ENCODE measurements around the gene PWP2.
"Not testable (repeated sequence)": the region's sequence is repeated elsewhere in the genome, so short reads cannot be mapped to it uniquely, and the experiment has no call there.

PWP2 gene

DNA sequence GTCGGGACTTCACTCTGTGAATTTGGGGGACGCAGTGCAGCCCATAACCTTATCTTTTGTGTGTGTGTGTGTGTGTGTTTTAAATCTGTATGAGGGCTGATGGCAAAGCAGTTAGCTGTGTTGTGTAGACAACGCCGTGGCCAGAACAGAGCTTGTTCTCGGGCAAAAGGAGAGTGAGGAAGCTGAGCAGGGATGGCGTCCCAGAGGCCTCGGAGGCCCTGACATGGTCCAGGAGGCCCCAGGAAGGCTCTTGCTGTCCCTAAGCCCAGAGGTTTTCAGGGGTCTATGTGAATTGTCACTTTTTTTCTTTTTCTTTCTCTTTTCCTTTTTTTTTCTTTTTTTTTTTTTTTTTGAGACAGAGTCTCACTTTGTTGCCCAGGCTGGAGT lies 50.9 kb downstream of the PWP2 start:
- intact Hi-C loops (cut with DNase I); DNase-seq: not testable (repeated sequence)

DNA sequence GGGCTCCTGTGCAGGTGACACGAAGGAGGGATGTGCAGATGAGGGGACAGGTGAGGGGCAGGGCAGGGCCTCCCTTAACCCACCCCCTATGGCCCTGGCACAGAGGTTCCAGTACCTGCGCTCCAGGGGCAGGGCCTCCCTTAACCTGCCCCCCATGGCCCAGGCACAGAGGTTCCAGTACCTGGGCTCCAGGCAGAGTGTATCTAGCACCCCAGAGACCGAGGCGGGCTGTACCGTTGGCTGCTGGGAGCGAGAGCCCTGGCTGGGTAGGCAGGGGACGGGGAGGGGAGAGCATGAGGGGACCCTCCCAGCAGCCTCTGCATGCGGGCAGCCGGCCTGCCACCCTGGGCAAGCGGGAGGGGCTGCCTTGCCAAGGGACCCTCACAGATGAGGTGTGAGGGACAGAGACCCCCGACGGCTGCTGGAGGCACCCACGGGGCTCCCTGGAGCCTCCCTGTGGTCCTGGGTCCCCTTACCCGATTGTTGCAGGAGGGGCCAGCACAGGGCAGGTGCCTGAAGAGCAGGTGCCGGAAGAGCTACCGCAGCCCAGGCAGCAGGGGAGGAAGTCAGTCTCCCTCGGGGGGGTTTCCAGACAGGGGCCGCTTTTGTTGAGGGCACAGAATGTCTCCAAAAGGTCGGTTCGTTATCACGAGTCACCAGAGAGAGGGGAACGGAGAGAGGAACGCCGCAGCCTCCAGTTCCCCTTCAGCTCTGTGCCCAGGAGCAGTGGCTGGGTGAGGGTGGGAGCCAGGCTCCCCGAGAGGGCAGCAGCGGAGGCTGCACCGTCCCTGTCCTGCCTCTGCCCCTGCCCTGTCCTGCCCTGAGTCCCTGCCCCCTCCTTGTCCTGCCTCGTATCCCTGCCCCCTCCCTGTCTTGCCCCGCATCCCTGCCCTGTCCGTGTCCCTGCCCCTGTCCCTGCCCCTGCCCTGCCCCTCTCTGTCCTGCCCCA lies 52.4 kb downstream of the PWP2 start:
- DNase-seq = peak in 1 of 10 donors; percentile 4
- intact Hi-C loops (cut with DNase I) = not testable (repeated sequence)

DNA sequence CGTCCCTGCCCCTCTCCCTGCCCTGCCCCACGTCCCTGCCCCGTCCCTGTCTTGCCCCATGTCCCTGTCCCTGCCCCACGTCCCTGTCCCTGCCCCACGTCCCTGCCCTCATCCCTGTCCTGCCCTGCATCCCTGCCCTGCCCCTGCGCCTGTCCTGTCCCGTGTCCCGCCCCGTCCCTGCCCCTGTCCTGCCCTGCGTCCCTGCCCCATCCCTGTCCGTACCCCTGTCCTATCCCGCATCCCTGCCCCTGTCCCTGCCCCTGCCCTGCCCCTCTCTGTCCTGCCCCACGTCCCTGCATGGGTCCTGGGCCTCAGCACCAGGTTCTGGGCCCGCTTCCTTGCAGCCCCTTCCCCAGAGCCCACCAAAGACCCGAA lies 53.1 kb downstream of the PWP2 start:
- intact Hi-C loops (cut with DNase I); DNase-seq: not testable (repeated sequence)

DNA sequence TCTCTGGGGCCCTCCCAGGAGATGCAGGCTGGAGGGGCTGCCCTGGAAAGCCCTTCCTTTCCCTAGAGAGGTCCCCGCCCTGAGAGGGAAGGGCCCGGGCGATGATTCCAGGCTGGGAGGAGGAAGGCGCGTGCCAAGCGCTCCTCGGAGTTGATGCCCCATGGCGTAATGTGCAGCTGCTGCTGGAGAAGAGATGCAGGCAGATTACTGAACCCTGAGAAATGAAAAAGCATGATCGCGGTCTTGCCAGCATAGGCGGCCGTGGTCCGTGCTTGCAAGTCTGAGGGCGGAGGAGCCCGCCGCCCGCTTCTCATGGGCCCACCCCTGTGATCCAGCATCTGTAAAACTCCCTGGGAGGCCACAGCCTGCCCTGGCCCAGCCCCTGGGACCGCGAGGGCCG lies 53.6 kb downstream of the PWP2 start:
- DNase-seq; intact Hi-C loops (cut with DNase I): not testable (repeated sequence)

DNA sequence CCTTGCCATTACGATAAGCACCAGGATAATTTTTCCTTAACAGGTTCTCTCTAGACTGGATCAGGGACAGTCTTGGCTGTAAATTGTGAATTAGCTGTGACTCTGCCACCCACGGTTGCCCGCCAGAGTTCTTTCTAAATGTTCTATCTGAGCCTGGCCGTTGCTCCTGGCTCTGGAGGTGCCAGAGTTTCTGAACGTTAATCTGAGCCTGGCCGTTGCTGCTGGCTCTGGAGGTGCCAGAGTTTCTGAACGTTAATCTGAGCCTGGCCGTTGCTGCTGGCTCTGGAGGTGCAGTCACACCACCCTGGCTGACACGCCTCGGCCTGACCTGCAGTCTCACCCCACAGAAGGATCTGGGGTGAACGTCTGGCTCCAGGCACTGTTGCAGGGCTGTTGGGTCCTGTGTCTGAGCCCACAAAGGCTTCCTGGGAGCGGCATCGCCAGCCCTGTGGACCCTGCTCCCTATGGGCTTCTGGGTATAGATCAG lies 56.0 kb downstream of the PWP2 start:
- intact Hi-C loops (cut with DNase I); DNase-seq: not testable (repeated sequence)

DNA sequence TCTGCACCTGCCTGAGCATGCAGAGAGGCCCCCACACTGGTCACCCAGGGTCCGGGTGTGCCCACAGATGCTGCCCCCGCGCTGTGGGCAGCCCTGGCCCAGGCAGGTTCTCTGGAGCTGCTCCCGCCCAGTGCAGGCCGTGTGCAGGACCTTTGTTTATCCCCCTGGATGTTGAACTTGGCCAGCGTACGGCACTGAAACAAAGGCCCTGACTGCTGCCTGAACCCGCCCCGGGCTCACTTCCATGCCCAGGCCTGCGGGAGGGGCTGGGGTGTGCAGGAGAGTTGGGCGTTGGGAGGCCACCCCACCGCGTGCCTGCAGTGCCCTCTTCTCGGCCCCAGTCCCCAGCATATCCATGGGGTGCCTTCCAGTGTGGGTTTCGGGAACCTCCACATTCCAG lies 58.7 kb downstream of the PWP2 start:
- intact Hi-C loops (cut with DNase I); DNase-seq: not testable (repeated sequence)

DNA sequence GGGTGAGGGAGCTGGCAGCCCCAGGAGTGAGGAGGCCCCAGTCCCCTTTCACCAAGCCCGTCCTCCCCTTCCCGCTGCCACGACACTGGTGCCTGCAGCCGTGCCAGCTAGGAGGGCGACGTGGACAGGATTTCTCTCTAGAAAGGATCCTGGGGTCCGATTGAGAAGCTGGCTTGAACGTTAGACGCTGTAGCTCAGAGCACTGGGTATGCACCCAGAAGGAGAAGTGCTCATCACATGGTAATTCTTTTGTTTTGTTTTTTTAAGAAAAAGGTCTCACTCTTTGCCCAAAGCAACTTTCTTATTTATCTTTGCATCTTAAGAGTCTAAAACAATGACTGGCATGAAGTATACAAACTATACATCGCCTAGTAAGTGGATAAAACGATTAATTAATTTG lies 60.3 kb downstream of the PWP2 start:
- DNase-seq; intact Hi-C loops (cut with DNase I): not testable (repeated sequence)

DNA sequence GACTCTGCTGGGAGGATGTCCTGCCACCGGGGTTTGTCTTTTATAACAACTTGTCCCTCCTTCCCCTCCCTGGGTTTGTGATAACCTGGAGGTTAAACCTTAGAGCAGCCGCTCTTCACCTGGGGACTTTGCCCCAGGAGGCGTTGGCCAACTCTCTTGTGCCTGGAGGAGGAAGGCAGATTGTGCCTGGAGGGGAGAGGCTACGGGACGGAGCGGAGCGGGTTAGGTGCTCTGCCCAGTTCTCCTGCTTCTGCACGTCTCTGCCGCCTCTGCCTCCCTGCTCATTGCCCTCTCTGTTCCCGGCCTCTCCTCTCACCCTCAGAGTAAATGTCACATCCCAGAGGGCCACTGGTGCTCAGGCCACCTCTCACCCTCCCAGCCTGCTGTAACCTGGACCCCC lies 63.1 kb downstream of the PWP2 start:
- DNase-seq; intact Hi-C loops (cut with DNase I): not testable (repeated sequence)

DNA sequence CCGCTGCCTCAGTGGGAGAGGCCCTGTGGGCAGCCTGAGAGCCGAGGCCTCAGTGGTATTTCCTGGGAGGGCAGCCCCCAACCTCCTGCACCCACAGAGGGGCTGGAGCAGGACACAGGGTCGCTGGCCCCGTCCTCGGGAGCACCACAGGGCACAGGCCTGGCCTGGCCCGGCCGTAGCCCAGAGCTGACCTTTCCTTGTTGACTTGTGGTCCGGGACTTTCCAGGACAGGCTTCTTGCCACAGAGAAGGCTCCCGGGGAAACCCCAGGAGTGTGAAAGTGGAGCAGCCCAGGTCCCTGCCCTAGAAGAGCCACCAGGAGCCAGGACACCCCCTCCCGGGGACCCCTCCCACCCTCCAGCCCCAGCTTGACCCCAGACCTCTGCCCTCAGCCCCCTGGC lies 63.7 kb downstream of the PWP2 start:
- intact Hi-C loops (cut with DNase I) = not testable (repeated sequence)
- peak in 1 of 10 donors; percentile 14 for DNase-seq

DNA sequence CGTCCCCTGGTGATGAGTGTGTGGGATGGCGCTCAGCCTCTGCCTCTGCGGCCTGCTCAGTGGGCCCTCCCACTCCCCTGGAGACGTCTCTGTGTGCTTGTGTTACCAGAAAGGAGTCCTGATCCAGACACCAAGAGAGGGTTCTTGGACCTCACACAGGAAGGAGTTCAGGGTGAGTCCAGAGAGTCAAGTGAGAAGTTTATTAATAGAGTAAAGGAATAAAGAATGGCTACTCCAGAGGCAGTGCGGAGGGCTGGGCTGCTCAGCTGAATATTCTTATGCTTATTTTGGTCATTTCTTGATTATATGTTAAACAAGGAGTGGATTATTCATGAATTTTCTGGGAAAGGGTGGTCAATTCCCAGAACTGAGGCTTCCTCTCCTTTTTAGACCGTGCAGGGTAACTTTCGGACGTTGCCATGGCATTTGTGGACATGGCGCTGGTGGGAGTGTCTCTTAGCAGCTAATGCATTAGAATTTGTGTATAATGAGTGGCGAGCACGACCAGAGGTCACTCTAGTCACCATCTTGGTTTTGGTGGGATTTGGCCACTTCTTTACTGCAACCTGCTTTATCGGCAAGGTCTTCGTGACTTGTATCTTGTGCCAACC lies 64.9 kb downstream of the PWP2 start:
- intact Hi-C loops (cut with DNase I); DNase-seq: not testable (repeated sequence)

DNA sequence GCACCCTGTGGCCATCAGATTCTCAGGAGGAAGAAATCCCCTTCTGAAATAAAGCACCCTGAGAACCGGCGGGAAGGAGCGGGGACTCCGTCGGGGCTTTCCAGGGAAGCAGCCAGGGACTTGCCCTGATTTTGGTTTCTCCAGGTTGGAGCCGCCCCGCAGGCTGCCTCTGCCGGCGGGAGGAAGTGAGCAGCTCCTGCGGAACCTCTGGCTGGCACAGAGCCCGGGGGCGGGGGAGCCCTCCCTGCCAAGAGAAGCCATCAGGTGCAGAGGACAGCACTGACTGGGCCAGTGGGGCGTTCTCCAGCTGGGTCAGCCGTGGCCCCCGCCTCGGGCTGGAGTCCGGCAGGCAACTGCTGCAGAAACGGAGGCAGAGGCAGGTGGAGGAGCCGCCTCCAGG lies 65.5 kb downstream of the PWP2 start:
- DNase-seq; intact Hi-C loops (cut with DNase I): not testable (repeated sequence)

DNA sequence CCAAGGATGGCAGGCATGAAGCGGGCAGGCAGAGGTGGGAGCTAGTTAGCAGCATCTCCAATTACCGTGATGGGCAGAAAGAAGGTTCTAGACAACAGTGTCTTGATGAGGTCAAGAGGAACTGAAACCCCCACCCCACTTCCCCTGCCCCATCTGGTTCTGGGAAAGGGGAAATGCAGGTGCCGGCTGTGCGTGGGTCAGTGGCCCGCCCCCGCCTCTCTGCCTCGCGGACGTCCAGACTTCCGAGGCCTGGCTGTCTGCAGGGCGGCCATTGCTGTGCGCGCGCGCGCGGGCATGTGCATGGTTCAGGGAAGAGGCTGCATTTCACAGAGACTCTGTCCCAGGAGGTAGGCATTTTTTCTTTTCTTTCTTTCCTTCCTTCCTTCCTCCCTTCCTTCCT lies 68.0 kb downstream of the PWP2 start:
- peak in 1 of 10 donors; percentile 19 for DNase-seq
- intact Hi-C loops (cut with DNase I) = not testable (repeated sequence)

DNA sequence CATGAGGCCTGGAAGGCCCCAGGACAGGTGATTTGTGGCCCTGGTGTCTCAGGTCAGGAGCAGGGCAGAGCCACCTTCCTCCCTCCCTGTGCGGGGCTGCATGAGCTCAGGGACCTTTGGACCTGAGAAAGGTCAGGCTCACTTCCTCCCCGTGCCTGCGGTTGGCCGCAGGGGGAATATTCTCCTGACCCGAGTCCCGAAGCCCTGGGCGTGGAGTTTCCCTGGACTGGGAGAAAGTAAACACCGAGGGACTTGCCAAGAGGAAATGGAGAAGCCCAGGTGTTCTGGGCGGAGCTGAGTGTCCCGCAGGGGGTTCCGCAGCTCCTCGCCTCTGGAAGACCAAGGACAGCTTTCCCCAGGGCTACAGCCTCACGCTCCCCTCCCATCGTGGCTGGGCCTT lies 68.9 kb downstream of the PWP2 start:
- intact Hi-C loops (cut with DNase I) = not testable (repeated sequence)
- DNase-seq = peak in 1 of 10 donors; percentile 22

Measured in posterior cingulate gyrus (tissue), 11 donors.